NCI-H146 (cell line): ENCODE measurements around the gene PRSS50.
"Not testable (repeated sequence)": the region's sequence is repeated elsewhere in the genome, so short reads cannot be mapped to it uniquely, and the experiment has no call there.

Source experiments
- DNase-seq: peaks from one replicate; lab custom pipeline; 2025; lab: John Stamatoyannopoulos, UW

Gene PRSS50

DNA sequence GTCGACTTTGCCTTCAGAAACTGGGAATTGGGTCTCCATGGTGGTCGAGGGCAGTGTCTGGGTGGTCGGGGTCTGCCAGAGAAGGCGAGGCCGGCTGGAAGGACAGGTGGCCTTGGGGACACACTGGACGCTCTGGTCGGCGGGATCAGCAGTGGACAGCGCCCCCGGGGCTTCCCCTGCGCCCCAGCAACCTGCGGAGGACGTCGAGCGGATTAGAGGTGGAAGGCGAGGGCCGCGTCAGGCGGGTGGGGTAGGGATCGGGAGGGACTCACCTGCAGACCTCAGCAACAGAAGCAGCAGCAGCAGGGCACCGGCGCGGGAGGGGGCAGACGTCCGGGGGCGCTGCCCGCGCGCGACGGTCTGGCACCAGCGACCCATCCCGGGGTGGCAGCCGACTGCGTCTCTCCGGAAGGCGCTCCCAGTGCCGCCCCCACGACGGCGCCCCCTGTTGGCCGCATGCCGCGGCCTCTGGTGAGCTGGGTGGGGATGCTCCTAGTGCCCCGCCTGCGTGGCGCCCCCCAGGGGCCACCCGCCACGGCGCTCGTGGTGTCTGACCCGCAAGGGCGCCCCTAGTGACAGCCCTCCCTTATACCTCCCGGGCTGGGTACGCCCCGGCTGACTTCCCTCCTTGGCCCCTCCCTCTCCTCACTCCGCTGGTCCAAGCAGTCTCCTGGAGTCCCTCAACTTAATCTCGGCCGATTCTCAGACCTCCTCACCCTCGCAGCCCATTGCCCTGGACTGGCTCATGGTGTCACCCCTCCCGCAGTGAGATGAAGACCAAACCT, at the start of gene PRSS50:
TSS of gene PRSS50 (minus strand) at position 423 of the 785 bp plus-strand sequence. CDS start at position 378, 45 bp downstream.
- no peak for DNase-seq

DNA sequence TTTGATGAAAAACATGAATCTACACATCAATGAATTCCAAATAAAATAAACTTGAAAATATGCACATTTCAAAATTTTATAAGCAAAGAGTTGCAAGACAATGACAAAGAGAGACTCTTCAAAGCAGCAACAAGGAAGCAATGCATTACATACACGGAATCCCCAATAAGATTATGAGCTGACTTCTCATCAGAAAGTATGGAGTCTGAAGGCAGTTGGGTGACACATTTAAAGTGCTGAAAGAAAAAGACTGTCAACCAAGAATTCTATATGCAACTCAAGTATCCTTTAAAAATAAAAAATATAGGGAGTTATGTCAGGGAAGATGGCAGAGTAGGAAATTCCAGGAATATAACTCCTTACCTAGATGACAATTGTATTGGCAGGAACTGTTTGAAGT, 46.5 kb upstream of the PRSS50 start:
- DNase-seq = no peak

GRCh38 chr3:46763178-46763577, 45.5 kb upstream of the PRSS50 start:
- no peak for DNase-seq

GRCh38 chr3:46759239-46760167, 41.8 kb upstream of the PRSS50 start:
- peak; percentile 9 for DNase-seq

- no peak for DNase-seq
Observed at GRCh38 chr3:46756642-46757041, 39.0 kb upstream of the PRSS50 start.

DNA sequence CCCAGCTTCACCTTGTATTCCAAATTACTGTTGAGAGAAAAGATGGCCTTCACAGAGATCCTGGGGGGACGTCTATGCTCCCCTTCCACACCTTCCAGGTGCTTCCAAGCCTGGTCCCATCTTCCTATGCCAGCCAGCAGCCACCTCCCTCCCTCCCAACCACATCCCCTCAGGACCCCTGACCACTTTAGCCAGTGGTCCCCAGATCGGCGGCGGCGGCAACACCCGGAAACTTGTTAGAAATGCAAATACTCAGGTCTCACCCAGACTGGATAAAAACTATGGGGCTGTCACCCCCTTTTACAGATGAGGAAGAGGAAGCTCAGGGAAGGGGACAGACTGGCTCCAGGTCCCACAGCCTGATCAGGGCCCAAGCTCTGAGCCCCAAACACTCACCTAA, 38.0 kb upstream of the PRSS50 start:
- no peak for DNase-seq

DNA sequence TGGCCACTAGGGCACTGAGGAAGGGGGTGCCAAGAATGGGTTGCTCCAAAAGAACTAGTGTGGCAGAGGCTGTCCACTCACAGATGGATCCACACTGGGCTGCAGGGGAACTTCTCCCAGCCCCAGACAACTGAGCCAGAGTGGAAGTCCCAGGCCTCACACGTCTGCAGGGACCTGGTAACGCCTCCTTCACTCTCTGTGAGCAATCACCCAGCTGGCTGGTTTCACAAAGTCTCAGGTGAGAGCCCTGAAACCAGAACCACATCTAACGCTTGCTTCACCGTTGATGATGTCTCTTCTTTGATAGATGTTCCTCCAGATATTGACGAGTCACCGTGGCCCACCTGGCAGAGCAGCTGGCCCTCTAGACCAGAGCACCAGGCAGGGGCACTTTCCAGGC, 35.5 kb upstream of the PRSS50 start:
- not testable (repeated sequence) for DNase-seq

GRCh38 chr3:46750555-46751038, 32.9 kb upstream of the PRSS50 start:
- no peak for DNase-seq

GRCh38 chr3:46749129-46749528, 31.5 kb upstream of the PRSS50 start:
- no peak for DNase-seq

GRCh38 chr3:46748170-46748569, 30.5 kb upstream of the PRSS50 start:
- no peak for DNase-seq

- DNase-seq = no peak
Observed at GRCh38 chr3:46746711-46747110, 29.0 kb upstream of the PRSS50 start.

- DNase-seq = no peak
Observed at GRCh38 chr3:46742992-46743585, 25.4 kb upstream of the PRSS50 start.

DNA sequence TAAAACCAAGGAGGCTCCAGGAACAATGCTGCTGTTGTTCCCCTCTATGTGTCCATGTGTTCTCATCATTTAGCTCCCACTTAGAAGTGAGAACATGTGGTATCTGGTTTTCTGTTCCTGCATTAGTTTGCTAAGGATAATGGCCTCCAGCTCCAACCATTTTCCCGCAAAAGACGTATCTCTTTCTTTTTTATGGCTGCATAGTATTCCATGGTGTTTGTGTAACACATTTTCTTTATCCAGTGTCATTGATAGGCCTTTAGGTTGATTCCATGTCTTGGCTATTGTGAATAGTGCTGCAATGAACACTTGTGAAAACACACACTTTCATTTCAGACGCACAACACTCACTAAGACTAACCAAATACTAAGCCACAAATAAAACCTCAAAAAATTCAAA, 21.9 kb upstream of the PRSS50 start:
- DNase-seq = not testable (repeated sequence)

GRCh38 chr3:46737329-46737731, 19.7 kb upstream of the PRSS50 start:
- DNase-seq = no peak

DNA sequence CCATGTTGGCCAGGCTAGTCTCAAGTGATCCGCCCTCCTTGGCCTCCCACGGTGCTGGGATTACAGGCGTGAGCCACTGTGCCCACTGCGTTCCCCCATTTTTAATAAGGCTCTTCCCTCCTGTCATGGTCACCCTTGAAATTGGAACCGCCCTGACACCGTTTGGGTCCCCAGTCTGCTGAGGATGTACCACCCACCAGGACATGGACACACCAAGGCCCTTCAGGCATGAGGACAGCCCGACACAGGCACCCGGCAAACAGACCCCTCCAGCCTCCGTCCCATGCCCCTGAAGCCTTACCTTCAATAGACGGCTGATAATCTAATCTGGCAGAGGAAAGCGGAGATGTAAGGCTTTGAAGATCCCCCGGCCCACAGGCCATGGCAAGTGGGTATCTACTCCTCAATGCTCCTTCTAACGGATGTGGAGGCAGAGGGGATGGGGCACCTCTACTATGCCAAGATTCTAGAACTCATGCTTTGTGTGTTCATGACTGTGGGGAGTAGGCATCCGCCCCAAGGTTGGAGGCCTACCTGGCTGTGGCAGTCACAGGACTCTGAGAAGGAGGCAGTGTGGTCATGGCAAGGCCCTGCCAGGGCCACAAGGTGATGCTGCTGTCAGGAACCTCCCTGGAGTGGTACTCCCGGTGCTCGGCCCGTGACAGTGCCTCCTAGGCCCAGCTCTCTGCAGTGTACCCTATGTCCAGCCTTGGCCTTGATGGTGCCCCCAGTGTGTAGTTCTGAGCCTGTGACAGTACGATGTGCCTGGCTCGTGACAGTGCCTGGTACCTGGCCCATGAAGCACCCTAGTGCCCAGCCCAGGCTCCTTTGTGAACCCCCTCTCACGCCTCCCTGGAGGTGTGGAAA, 18.6 kb upstream of the PRSS50 start:
- no peak for DNase-seq

GRCh38 chr3:46734773-46735172, 17.1 kb upstream of the PRSS50 start:
- no peak for DNase-seq

- no peak for DNase-seq
Observed at GRCh38 chr3:46733026-46733800, 15.5 kb upstream of the PRSS50 start.

DNA sequence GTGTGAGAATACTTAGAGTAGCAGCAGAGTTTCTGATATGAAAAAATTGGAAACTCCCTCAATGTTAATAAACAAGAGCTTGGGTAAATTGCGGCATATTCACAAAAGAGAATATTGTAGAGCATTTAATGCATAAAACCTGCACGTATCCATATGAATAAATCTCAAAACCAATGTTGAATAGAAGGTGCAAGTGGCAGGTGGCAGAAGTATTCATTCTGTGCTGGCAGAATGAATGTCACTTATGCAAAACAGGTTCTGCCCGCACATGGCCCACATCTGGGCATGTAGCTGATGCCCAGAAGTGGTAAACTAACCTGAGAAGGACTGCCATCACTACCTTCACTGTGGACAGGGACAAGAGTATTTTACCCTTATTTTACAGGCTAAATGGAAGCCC, 14.1 kb upstream of the PRSS50 start:
- no peak for DNase-seq

DNA sequence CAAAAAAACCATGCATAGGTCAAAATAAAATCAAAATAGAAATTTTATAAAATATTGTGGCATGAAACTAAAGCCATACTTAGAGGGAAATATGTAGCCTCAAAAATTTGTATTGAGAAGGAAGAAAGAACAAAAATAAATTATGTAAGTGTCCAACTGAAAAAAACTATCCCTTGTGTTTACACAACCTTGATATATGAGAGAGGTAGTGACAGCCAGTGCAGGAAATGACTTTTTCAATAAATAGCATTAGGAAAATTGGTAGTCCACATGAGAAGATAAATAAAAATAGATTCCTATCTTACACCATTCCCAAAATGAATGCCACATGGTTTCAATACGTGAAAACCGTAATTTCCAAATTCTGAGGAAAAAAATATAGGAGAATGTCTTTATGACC, 13.2 kb upstream of the PRSS50 start:
- no peak for DNase-seq

GRCh38 chr3:46729038-46729437, 11.4 kb upstream of the PRSS50 start:
- no peak for DNase-seq
